HEK293 (cell line): ENCODE results near the gene KCNB1.

Experiments
- HOXA7 ChIP-seq: sonication (generic); formaldehyde crosslinking; IDR thresholded peaks from 2 replicates; pipeline ENCODE4 v1.8.1; 2022; ENCODE audit warnings: missing genetic modification reagents, borderline replicate concordance
- KLF1 ChIP-seq: fragments of 450-650 bp; formaldehyde crosslinking; IDR thresholded peaks from 2 replicates; pipeline ENCODE4 v1.5.1; 2016; ENCODE audit warnings: missing biosample characterization, missing genetic modification characterization
- OVOL3 ChIP-seq: fragments of 450-650 bp; formaldehyde crosslinking; IDR thresholded peaks from 2 replicates; pipeline ENCODE4 v1.5.1; 2016; ENCODE audit warnings: missing biosample characterization, missing genetic modification characterization
- REPIN1 ChIP-seq: fragments of 450-650 bp; formaldehyde crosslinking; IDR thresholded peaks from 2 replicates; pipeline ENCODE4 v1.5.1; 2017; ENCODE audit warnings: missing biosample characterization, missing genetic modification characterization, low read depth
- TRIM28 ChIP-seq: IDR thresholded peaks from 2 replicates; pipeline ENCODE4 v1.6.1; 2011; ENCODE audit warnings: low read length, control low read depth, borderline replicate concordance
- ZBTB17 ChIP-seq: fragments of 450-650 bp; formaldehyde crosslinking; IDR thresholded peaks from 2 replicates; pipeline ENCODE4 v1.5.1; 2016; ENCODE audit warnings: missing biosample characterization, missing genetic modification characterization
- ZBTB20 ChIP-seq: fragments of 450-650 bp; formaldehyde crosslinking; IDR thresholded peaks from 2 replicates; pipeline ENCODE4 v1.5.1; 2016; ENCODE audit warnings: missing biosample characterization, missing genetic modification characterization
- ZNF112 ChIP-seq: fragments of 450-650 bp; formaldehyde crosslinking; IDR thresholded peaks from 2 replicates; pipeline ENCODE4 v1.5.0; 2017; ENCODE audit warnings: missing biosample characterization, missing genetic modification characterization
- ZNF16 ChIP-seq: fragments of 450-650 bp; formaldehyde crosslinking; IDR thresholded peaks from 2 replicates; pipeline ENCODE4 v1.5.1; 2016; ENCODE audit warnings: low read depth, missing biosample characterization, missing genetic modification characterization
- ZNF302 ChIP-seq: fragments of 450-650 bp; formaldehyde crosslinking; IDR thresholded peaks from 2 replicates; pipeline ENCODE4 v1.5.1; 2016; ENCODE audit warnings: missing biosample characterization, missing genetic modification characterization, low read depth
- ZNF350 ChIP-seq: fragments of 450-650 bp; formaldehyde crosslinking; IDR thresholded peaks from 2 replicates; pipeline ENCODE4 v1.5.0; 2017; ENCODE audit warnings: missing biosample characterization, mild to moderate bottlenecking, missing genetic modification characterization
- ZNF366 ChIP-seq: fragments of 450-650 bp; formaldehyde crosslinking; conservative IDR thresholded peaks from 2 replicates; pipeline ENCODE4 v1.5.1; 2016; ENCODE audit warnings: missing biosample characterization, missing genetic modification characterization
- ZNF426 ChIP-seq: fragments of 450-650 bp; formaldehyde crosslinking; IDR thresholded peaks from 2 replicates; pipeline ENCODE4 v1.5.1; 2017; ENCODE audit warnings: missing biosample characterization, missing genetic modification characterization, mild to moderate bottlenecking, inconsistent platforms, moderate library complexity
- ZNF510 ChIP-seq: fragments of 450-650 bp; formaldehyde crosslinking; IDR thresholded peaks from 2 replicates; pipeline ENCODE4 v1.5.1; 2018; ENCODE audit warnings: mild to moderate bottlenecking, missing genetic modification characterization, missing biosample characterization; ENCODE audit not compliant: insufficient replicate concordance
- ZNF571 ChIP-seq: fragments of 450-650 bp; formaldehyde crosslinking; IDR thresholded peaks from 2 replicates; pipeline ENCODE4 v1.5.0; 2017; ENCODE audit warnings: missing biosample characterization, missing genetic modification characterization
- ZNF658 ChIP-seq: fragments of 450-650 bp; formaldehyde crosslinking; IDR thresholded peaks from 2 replicates; pipeline ENCODE4; 2016; ENCODE audit warnings: missing biosample characterization, missing genetic modification characterization
- ZNF785 ChIP-seq: fragments of 450-650 bp; formaldehyde crosslinking; IDR thresholded peaks from 2 replicates; pipeline ENCODE4 v1.5.1; 2016; ENCODE audit warnings: missing biosample characterization, missing genetic modification characterization
- ZNF791 ChIP-seq: fragments of 450-650 bp; formaldehyde crosslinking; IDR thresholded peaks from 2 replicates; pipeline ENCODE4 v1.5.1; 2016; ENCODE audit warnings: missing biosample characterization, missing genetic modification characterization
- TF ChIP-seq, protein P1 (sequence below): fragments of 450-650 bp; formaldehyde crosslinking; IDR thresholded peaks from 2 replicates; pipeline ENCODE4 v1.5.1; 2016; ENCODE audit warnings: missing biosample characterization, missing genetic modification characterization
- TF ChIP-seq, protein P2 (sequence below): fragments of 450-650 bp; formaldehyde crosslinking; IDR thresholded peaks from 2 replicates; pipeline ENCODE4 v1.5.1; 2016; ENCODE audit warnings: missing biosample characterization, missing genetic modification characterization
- TF ChIP-seq, protein P3 (sequence below): fragments of 450-650 bp; formaldehyde crosslinking; IDR thresholded peaks from 2 replicates; pipeline ENCODE4 v1.5.1; 2016; ENCODE audit warnings: missing biosample characterization, missing genetic modification characterization
- TF ChIP-seq, protein P4 (sequence below): fragments of 450-650 bp; formaldehyde crosslinking; IDR thresholded peaks from 2 replicates; pipeline ENCODE4 v1.5.1; 2016; ENCODE audit warnings: missing biosample characterization, missing genetic modification characterization
- TF ChIP-seq, protein P5 (sequence below): fragments of 450-650 bp; formaldehyde crosslinking; IDR thresholded peaks from 2 replicates; pipeline ENCODE4 v1.5.1; 2016; ENCODE audit warnings: missing biosample characterization, missing genetic modification characterization, borderline replicate concordance
- TF ChIP-seq, protein P6 (sequence below): fragments of 450-650 bp; formaldehyde crosslinking; IDR thresholded peaks from 2 replicates; pipeline ENCODE4 v1.5.1; 2016; ENCODE audit warnings: missing biosample characterization, missing genetic modification characterization

KCNB1 gene

DNA sequence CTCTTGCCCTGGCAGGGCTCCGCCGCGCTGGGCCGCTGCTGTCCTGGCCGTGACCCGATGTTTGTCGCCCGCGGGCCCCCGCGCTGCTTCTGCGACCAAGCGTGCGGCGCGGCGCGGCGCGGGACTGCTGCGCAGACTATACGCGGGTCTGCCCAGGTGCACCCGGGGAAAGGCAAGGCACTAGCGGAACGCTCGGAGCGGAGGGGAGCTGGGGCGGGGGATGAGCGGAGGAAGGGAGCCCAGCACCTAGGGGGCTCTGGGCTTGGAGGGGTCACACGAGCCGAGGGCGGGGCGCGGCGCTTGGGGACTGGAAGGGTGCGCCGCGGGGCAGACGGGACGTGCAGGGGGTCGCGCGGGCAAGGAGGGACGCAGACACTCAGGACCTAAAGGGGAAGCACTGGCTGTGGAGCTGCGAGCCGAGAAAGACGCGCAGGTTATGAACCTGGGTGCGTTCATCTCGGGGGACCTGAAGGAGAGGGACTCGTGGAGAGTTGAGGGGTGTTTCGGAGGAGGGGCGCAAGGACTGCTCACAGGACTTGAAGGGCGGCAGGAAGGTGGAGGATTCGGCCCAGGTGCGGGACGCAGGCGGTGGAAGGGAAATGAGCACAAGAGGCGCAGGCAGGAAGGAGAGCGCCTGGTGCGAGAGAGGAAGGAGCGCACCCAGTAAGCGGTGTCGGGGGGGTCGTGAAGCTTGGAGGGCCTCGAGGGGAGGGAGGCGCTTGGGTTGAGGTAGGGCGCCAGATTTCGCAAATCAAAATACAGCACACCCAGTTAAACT lies 163.8 kb downstream of the KCNB1 start (continued):
- no peak for TF ChIP-seq ZNF426 (tag by site-specific recombination)
- TF ChIP-seq, protein P1, sequence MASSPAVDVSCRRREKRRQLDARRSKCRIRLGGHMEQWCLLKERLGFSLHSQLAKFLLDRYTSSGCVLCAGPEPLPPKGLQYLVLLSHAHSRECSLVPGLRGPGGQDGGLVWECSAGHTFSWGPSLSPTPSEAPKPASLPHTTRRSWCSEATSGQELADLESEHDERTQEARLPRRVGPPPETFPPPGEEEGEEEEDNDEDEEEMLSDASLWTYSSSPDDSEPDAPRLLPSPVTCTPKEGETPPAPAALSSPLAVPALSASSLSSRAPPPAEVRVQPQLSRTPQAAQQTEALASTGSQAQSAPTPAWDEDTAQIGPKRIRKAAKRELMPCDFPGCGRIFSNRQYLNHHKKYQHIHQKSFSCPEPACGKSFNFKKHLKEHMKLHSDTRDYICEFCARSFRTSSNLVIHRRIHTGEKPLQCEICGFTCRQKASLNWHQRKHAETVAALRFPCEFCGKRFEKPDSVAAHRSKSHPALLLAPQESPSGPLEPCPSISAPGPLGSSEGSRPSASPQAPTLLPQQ, result no peak
- no peak for TF ChIP-seq ZNF571 (tag by site-specific recombination)
- TF ChIP-seq, protein P2, sequence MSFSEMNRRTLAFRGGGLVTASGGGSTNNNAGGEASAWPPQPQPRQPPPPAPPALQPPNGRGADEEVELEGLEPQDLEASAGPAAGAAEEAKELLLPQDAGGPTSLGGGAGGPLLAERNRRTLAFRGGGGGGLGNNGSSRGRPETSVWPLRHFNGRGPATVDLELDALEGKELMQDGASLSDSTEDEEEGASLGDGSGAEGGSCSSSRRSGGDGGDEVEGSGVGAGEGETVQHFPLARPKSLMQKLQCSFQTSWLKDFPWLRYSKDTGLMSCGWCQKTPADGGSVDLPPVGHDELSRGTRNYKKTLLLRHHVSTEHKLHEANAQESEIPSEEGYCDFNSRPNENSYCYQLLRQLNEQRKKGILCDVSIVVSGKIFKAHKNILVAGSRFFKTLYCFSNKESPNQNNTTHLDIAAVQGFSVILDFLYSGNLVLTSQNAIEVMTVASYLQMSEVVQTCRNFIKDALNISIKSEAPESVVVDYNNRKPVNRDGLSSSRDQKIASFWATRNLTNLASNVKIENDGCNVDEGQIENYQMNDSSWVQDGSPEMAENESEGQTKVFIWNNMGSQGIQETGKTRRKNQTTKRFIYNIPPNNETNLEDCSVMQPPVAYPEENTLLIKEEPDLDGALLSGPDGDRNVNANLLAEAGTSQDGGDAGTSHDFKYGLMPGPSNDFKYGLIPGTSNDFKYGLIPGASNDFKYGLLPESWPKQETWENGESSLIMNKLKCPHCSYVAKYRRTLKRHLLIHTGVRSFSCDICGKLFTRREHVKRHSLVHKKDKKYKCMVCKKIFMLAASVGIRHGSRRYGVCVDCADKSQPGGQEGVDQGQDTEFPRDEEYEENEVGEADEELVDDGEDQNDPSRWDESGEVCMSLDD (tag by site-specific recombination), result peak; percentile 78
- no peak for TF ChIP-seq ZNF366 (tag by site-specific recombination)
- no peak for TF ChIP-seq ZNF510 (tag by site-specific recombination)
- no peak for TF ChIP-seq REPIN1
- no peak for TF ChIP-seq ZNF112 (tag by site-specific recombination)
- TF ChIP-seq HOXA7 (CRISPR knock-in tag), result no peak
- TF ChIP-seq, protein P3, sequence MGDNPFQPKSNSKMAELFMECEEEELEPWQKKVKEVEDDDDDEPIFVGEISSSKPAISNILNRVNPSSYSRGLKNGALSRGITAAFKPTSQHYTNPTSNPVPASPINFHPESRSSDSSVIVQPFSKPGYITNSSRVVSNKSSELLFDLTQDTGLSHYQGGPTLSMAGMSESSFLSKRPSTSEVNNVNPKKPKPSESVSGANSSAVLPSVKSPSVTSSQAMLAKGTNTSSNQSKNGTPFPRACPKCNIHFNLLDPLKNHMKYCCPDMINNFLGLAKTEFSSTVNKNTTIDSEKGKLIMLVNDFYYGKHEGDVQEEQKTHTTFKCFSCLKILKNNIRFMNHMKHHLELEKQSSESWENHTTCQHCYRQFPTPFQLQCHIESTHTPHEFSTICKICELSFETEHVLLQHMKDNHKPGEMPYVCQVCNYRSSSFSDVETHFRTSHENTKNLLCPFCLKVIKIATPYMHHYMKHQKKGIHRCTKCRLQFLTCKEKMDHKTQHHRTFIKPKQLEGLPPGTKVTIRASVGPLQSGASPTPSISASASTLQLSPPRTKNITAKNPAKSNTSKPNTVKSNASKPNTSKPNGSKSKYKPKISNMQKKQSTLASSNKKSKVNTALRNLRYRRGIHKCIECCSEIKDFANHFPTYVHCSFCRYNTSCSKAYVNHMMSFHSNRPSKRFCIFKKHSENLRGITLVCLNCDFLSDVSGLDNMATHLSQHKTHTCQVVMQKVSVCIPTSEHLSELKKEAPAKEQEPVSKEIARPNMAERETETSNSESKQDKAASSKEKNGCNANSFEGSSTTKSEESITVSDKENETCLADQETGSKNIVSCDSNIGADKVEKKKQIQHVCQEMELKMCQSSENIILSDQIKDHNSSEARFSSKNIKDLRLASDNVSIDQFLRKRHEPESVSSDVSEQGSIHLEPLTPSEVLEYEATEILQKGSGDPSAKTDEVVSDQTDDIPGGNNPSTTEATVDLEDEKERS (tag by site-specific recombination), result no peak
- TF ChIP-seq, protein P4, sequence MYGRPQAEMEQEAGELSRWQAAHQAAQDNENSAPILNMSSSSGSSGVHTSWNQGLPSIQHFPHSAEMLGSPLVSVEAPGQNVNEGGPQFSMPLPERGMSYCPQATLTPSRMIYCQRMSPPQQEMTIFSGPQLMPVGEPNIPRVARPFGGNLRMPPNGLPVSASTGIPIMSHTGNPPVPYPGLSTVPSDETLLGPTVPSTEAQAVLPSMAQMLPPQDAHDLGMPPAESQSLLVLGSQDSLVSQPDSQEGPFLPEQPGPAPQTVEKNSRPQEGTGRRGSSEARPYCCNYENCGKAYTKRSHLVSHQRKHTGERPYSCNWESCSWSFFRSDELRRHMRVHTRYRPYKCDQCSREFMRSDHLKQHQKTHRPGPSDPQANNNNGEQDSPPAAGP (tag by site-specific recombination), result no peak
- peak; percentile 44; the same call in 1 of the 2 replicates for TF ChIP-seq ZBTB20 (tag by site-specific recombination)
- no peak for TF ChIP-seq OVOL3 (tag by site-specific recombination)
- TF ChIP-seq ZNF302 (tag by site-specific recombination), result no peak
- TF ChIP-seq, protein P5, sequence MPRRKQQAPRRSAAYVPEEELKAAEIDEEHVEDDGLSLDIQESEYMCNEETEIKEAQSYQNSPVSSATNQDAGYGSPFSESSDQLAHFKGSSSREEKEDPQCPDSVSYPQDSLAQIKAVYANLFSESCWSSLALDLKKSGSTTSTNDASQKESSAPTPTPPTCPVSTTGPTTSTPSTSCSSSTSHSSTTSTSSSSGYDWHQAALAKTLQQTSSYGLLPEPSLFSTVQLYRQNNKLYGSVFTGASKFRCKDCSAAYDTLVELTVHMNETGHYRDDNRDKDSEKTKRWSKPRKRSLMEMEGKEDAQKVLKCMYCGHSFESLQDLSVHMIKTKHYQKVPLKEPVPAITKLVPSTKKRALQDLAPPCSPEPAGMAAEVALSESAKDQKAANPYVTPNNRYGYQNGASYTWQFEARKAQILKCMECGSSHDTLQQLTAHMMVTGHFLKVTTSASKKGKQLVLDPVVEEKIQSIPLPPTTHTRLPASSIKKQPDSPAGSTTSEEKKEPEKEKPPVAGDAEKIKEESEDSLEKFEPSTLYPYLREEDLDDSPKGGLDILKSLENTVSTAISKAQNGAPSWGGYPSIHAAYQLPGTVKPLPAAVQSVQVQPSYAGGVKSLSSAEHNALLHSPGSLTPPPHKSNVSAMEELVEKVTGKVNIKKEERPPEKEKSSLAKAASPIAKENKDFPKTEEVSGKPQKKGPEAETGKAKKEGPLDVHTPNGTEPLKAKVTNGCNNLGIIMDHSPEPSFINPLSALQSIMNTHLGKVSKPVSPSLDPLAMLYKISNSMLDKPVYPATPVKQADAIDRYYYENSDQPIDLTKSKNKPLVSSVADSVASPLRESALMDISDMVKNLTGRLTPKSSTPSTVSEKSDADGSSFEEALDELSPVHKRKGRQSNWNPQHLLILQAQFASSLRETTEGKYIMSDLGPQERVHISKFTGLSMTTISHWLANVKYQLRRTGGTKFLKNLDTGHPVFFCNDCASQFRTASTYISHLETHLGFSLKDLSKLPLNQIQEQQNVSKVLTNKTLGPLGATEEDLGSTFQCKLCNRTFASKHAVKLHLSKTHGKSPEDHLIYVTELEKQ (tag by site-specific recombination), result no peak
- TF ChIP-seq, protein P6, sequence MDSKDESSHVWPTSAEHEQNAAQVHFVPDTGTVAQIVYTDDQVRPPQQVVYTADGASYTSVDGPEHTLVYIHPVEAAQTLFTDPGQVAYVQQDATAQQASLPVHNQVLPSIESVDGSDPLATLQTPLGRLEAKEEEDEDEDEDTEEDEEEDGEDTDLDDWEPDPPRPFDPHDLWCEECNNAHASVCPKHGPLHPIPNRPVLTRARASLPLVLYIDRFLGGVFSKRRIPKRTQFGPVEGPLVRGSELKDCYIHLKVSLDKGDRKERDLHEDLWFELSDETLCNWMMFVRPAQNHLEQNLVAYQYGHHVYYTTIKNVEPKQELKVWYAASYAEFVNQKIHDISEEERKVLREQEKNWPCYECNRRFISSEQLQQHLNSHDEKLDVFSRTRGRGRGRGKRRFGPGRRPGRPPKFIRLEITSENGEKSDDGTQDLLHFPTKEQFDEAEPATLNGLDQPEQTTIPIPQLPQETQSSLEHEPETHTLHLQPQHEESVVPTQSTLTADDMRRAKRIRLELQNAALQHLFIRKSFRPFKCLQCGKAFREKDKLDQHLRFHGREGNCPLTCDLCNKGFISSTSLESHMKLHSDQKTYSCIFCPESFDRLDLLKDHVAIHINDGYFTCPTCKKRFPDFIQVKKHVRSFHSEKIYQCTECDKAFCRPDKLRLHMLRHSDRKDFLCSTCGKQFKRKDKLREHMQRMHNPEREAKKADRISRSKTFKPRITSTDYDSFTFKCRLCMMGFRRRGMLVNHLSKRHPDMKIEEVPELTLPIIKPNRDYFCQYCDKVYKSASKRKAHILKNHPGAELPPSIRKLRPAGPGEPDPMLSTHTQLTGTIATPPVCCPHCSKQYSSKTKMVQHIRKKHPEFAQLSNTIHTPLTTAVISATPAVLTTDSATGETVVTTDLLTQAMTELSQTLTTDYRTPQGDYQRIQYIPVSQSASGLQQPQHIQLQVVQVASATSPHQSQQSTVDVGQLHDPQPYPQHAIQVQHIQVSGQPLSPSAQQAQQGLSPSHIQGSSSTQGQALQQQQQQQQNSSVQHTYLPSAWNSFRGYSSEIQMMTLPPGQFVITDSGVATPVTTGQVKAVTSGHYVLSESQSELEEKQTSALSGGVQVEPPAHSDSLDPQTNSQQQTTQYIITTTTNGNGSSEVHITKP (tag by site-specific recombination), result no peak
- no peak for TF ChIP-seq ZNF350 (tag by site-specific recombination)
- TF ChIP-seq ZNF785, result no peak
- no peak for TF ChIP-seq ZNF16
- TF ChIP-seq ZBTB17 (tag by site-specific recombination), result peak; percentile 57
- TF ChIP-seq TRIM28, result no peak
- TF ChIP-seq ZNF791, result no peak
- no peak for TF ChIP-seq ZNF658 (tag by site-specific recombination)
- no peak for TF ChIP-seq KLF1 (tag by site-specific recombination)
